ENCODE measurements around the gene PI4KA. TPM values are rescaled to one million over a fixed set of nuclear protein-coding genes. Genes with fewer than 3 reads are reported as not detected.
"Not testable (repeated sequence)": the region's sequence is repeated elsewhere in the genome, so short reads cannot be mapped to it uniquely, and the experiment has no call there.

PI4KA gene
- total RNA-seq, 1 donor from 2014 or later = 24.1 TPM

- no peak for DNase-seq (ENCODE audit: low read depth)
- TF ChIP-seq, protein P1, sequence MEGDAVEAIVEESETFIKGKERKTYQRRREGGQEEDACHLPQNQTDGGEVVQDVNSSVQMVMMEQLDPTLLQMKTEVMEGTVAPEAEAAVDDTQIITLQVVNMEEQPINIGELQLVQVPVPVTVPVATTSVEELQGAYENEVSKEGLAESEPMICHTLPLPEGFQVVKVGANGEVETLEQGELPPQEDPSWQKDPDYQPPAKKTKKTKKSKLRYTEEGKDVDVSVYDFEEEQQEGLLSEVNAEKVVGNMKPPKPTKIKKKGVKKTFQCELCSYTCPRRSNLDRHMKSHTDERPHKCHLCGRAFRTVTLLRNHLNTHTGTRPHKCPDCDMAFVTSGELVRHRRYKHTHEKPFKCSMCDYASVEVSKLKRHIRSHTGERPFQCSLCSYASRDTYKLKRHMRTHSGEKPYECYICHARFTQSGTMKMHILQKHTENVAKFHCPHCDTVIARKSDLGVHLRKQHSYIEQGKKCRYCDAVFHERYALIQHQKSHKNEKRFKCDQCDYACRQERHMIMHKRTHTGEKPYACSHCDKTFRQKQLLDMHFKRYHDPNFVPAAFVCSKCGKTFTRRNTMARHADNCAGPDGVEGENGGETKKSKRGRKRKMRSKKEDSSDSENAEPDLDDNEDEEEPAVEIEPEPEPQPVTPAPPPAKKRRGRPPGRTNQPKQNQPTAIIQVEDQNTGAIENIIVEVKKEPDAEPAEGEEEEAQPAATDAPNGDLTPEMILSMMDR (conservative IDR thresholded peaks at IDR 0.05; ENCODE audit: low read depth, low read length) = no peak
- H3K4me3 ChIP-seq (ENCODE audit: low read depth, low read length) = no peak overlapping the region
Observed at GRCh38 chr22:20844055-20845037, 14.3 kb downstream of the PI4KA start.

DNA sequence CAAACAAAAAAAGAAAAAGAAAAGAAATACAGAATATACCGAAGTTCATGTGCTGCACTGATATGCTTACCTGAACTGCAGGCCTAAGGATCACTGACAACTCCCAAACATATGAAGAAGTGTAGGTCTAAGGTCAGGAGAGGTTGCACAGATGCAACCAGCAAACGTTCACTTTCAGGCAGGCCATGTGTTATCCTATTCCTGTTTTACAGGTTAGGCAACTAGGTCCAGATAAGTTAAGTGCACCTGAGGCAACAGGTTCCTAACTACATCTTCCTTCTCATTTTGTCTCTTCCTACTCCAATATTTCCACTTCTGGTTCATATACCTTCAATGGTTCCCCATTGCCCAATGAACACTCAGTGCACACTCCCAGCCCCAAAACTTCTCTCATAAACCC is 15.1 kb downstream of the PI4KA start:
- DNase-seq (ENCODE audit: low read depth) = no peak
- TF ChIP-seq, protein P1 (conservative IDR thresholded peaks at IDR 0.05; ENCODE audit: low read depth, low read length) = no peak
- no peak overlapping the region for H3K4me3 ChIP-seq (ENCODE audit: low read depth, low read length)

DNA sequence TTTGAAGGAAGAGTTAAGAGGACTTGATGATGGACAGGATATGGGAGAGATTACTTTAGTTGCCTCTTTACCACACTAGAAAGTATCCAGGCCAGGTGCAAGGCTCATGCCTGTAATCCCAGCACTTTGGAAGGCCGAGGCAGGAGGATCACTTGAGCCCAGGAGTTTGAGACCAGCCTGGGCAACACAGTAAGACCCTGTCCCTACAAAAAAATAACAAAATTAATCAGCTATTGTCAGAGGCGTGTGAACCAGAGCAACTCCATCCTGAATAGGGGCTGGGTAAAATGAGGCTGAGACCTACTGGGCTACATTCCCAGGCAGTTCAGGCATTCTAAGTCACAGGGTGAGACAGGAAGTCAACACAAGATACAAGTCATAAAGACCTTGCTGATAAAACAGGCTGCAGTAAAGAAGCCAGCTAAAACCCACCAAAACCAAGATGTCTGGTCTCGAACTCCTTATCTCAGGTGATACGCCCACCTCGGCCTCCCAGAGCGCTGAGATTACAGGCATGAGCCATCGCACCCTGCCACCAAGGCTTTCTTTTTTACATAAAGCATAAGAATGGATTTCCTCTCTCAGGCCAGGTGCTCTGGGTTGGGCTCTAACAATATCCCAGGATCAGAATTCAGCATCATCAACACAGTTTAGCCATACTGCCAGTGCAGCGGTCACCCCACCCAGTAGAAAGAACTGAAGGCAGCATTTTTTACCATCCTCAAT is 17.8 kb downstream of the PI4KA start:
- DNase-seq (ENCODE audit: low read depth) = no peak
- H3K4me3 ChIP-seq (ENCODE audit: low read depth, low read length) = no peak overlapping the region
- TF ChIP-seq, protein P1 (conservative IDR thresholded peaks at IDR 0.05; ENCODE audit: low read depth, low read length) = no peak

DNA sequence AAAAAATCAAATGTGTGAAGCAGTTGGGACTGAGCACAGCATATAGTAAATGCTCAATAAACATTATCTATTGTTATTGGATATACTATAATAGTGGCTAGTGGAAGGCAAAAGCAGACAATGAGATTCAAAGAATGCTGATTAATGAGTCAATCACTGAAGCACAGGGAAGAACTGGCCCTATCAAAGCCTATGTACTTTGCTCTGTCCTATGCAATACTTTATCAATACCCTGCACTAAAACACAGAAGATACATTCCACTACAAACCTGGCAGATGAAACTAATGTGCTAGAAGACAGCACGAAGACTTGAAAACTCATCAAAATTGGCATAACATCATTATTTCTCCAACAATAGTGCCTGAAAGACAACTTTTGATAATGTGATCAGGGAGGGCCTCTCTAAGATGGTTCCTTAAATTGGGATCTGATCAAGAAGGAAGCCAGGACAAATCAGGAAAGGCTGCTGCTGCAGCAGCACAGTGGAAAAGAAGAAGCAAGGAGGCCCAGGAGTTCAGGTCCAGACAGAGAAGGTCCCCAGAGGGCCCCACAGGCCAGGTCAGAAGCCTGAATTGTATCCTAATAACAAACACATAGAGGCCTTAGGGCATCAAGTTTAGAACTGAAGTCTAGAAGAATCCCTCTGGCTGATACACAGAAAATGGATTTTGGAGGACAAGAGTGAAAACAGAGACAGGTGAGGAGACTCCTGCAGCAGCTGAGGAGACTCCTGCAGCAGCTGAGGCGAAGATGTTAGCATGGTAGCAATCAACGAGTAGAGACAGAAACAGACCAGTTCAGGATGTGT is 18.6 kb downstream of the PI4KA start:
- DNase-seq (ENCODE audit: low read depth) = no peak
- no peak overlapping the region for H3K4me3 ChIP-seq (ENCODE audit: low read depth, low read length)
- TF ChIP-seq, protein P1 (conservative IDR thresholded peaks at IDR 0.05; ENCODE audit: low read depth, low read length) = no peak

DNA sequence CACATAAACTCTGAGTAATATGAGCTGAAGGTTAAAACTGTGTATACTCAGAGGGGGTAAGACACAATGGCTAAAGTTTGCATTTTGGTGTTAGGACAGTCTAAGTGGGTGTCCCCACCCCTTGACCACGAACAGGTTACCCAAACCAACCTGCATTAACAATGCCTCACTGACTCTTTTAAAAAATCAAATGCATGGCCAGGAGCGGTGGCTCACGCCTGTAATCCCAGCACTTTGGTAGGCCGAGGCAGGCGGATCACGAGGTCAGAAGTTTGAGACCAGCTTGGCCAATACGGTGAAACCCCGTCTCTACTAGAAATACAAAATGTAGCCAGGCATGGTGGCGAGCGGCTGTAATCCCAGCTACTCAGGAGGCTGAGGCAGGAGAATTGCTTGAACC is 19.3 kb downstream of the PI4KA start:
- DNase-seq (ENCODE audit: low read depth); H3K4me3 ChIP-seq (ENCODE audit: low read depth, low read length): not testable (repeated sequence)

DNA sequence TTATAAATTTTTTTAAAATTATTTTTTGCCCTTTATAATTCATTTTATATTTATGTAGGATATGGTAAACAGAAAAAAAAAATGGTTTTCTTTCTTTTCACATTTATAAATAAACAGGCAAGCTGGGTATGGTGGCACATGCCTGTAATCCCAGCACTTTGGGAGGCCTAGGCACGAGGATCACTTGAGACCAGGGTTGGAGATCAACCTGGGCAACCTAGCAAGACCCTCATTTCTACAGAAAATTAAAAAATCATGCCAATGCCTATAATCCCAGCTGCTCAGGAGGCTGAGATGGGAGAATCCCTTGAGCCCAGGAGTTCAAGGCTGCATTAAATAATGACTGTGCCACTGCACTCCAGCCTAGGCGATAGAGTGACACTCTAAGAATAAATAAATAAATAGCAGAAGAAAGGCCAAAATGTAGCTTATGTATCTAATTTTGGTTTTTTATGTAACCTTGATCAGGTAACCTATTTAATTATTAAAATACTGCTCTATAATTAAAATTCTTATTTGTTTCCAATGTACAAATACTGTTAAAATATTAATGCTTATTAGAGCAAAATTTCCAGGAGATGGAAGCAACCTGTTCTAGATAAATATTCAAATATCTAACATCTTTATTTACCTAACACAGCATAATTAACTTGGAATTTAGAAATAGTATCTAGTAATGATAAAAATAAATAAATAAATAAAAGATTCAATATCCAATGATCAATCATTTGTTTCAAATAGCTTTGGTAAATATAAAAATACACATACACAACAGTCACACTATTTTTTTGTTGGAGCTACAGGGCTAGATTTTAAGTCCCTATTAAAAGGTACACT is 21.4 kb downstream of the PI4KA start:
- H3K4me3 ChIP-seq (ENCODE audit: low read depth, low read length) = no peak overlapping the region
- DNase-seq (ENCODE audit: low read depth) = no peak
- TF ChIP-seq, protein P1 (conservative IDR thresholded peaks at IDR 0.05; ENCODE audit: low read depth, low read length) = no peak
